Smooth muscle cell (in vitro differentiated cells): Measurements from ENCODE around the gene NOD1. TPM values are rescaled to one million over a fixed set of nuclear protein-coding genes. Genes with fewer than 3 reads are reported as not detected.
"Not testable (repeated sequence)": the region's sequence is repeated elsewhere in the genome, so short reads cannot be mapped to it uniquely, and the experiment has no call there.

ENCODE experiments used
- DNase-seq: peaks from one replicate; lab custom pipeline; 2025; ENCODE audit not compliant: unreplicated experiment; lab: John Stamatoyannopoulos, UW
- H2AFZ ChIP-seq: fragments of 200-600 bp; sonication (generic); 2 replicates; pipeline ENCODE4 v1.6.0; 2016; ENCODE audit warnings: antibody characterized with exemption, low read depth, mild to moderate bottlenecking
- H3F3A ChIP-seq: fragments of 200-600 bp; sonication (generic); 2 replicates; pipeline ENCODE4 v1.6.0; 2017; ENCODE audit warnings: antibody characterized with exemption, low read depth
- H3K27ac ChIP-seq: fragments of 200-600 bp; sonication (generic); 2 replicates; pipeline ENCODE4 v1.5.1; 2016; ENCODE audit warnings: low read depth, mild to moderate bottlenecking
- H3K27me3 ChIP-seq: fragments of 200-600 bp; sonication (generic); 2 replicates; pipeline ENCODE4 v1.6.1; 2016; ENCODE audit warnings: low read depth, mild to moderate bottlenecking
- H3K36me3 ChIP-seq: fragments of 200-600 bp; sonication (generic); 2 replicates; pipeline ENCODE4 v1.5.1; 2016; ENCODE audit warnings: low read depth
- H3K4me1 ChIP-seq: fragments of 200-600 bp; sonication (generic); 2 replicates; pipeline ENCODE4 v1.5.1; 2016; ENCODE audit warnings: low read depth
- H3K4me2 ChIP-seq: fragments of 200-600 bp; sonication (generic); 2 replicates; pipeline ENCODE4 v1.6.0; 2016; ENCODE audit warnings: mild to moderate bottlenecking
- H3K4me3 ChIP-seq: fragments of 200-600 bp; sonication (generic); 2 replicates; pipeline ENCODE4 v1.5.1; 2016; ENCODE audit warnings: mild to moderate bottlenecking
- H3K79me2 ChIP-seq: fragments of 200-600 bp; sonication (generic); 2 replicates; pipeline ENCODE4 v1.6.0; 2016; ENCODE audit warnings: low read depth, mild to moderate bottlenecking
- H3K9ac ChIP-seq: fragments of 200-600 bp; sonication (generic); 2 replicates; pipeline ENCODE4 v1.6.0; 2016; ENCODE audit warnings: low read depth
- H3K9me3 ChIP-seq: fragments of 200-600 bp; sonication (generic); replicated peaks from 2 replicates; pipeline ENCODE4 v1.5.1; 2016; ENCODE audit warnings: low read depth
- H4K20me1 ChIP-seq: fragments of 200-600 bp; sonication (generic); 2 replicates; pipeline ENCODE4 v1.6.0; 2016; ENCODE audit warnings: low read depth
- WGBS: methylation state at CpG from one replicate; pipeline ENCODE4 v1.1.7; 2016; ENCODE audit warnings: low lambda C conversion rate; 5-methylcytosine and 5-hydroxymethylcytosine counted together
- polyA plus RNA-seq: library from polyadenylated mRNA; unstranded; fragments of >200 nt; fragmentation: Nextera tagmentation; extraction: Ambion mirVana; gene quantifications from 2 replicates; pipeline ENCODE4 v1.2.1, GENCODE V29; 2016
- total RNA-seq: library from RNA; depleted of rRNA; stranded (reverse); fragments of >200 nt; gene quantifications from 2 replicates; pipeline ENCODE4 v1.2.3, GENCODE V29; 2014
- TF ChIP-seq, protein P1 (sequence below): fragments of 200-600 bp; sonication (generic); IDR thresholded peaks from 2 replicates; pipeline ENCODE4 v1.5.1; 2017; ENCODE audit warnings: borderline replicate concordance, mild to moderate bottlenecking, antibody characterized with exemption; ENCODE audit not compliant: insufficient read depth, poor library complexity, severe bottlenecking

NOD1 gene
- total and polyA plus RNA-seq, 2 experiments from 2014 or later, result 8.6 to 10.5 TPM

DNA sequence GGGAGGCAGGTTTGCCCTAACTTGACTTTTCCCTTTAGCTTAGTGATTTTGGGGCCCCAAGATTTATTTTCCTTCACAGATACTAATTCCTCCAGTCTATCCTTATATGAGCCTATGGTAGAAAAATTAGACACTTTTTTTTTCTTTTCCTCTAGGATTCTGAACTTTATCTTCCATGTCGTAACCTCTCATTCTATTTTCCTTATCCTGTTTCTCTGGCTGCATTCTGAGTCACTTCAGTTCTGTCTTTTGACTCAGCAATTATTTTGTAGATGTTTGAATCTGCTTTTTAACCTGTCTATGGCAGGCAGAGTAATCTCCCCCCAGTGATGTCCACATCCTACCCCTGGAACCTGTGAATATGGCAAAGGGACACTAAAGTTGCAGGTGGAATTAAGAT is 7.1 kb upstream of the NOD1 start:
- no peaks in the 10 kb centered on the region for H3K9me3 ChIP-seq
- no peaks in the 10 kb centered on the region for H3K27me3 ChIP-seq
- no peak overlapping the region for H3K4me2 ChIP-seq
- no peaks in the 10 kb centered on the region for H3K36me3 ChIP-seq
- H3K4me3 ChIP-seq, result no peak overlapping the region
- H3K9ac ChIP-seq, result no peak overlapping the region
- TF ChIP-seq, protein P1, sequence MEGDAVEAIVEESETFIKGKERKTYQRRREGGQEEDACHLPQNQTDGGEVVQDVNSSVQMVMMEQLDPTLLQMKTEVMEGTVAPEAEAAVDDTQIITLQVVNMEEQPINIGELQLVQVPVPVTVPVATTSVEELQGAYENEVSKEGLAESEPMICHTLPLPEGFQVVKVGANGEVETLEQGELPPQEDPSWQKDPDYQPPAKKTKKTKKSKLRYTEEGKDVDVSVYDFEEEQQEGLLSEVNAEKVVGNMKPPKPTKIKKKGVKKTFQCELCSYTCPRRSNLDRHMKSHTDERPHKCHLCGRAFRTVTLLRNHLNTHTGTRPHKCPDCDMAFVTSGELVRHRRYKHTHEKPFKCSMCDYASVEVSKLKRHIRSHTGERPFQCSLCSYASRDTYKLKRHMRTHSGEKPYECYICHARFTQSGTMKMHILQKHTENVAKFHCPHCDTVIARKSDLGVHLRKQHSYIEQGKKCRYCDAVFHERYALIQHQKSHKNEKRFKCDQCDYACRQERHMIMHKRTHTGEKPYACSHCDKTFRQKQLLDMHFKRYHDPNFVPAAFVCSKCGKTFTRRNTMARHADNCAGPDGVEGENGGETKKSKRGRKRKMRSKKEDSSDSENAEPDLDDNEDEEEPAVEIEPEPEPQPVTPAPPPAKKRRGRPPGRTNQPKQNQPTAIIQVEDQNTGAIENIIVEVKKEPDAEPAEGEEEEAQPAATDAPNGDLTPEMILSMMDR, result no peak
- no peaks in the 10 kb centered on the region for H3K79me2 ChIP-seq
- WGBS, result 25% methylated on average over 1 of the region's 1 CpG
- H3F3A ChIP-seq, result no peaks in the 10 kb centered on the region
- DNase-seq, result no peak
- no peaks in the 10 kb centered on the region for H3K4me1 ChIP-seq
- H4K20me1 ChIP-seq, result no peaks in the 10 kb centered on the region
- no peak overlapping the region for H3K27ac ChIP-seq
- no peak overlapping the region for H2AFZ ChIP-seq

DNA sequence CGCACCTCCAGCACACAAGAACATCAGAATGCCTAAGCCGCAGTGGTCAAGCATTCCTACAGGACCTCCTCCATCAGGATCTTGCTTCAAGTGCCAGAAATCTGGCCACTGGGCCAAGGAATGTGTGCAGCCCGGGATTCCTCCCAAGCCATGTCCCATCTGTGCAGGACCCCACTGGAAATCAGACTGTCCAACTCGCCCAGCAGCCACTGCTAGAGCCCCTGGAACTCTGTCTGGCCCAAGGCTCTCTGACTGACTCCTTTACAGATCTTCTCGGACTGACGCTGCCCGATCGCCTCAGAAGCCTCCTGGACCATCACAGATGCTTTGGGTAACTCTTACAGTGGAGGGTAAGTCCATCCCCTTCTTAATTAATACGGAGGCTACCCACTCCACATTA is 2.8 kb upstream of the NOD1 start:
- not testable (repeated sequence) for H3K4me1 ChIP-seq, H3K4me3 ChIP-seq, DNase-seq, H3K79me2 ChIP-seq, H3K9ac ChIP-seq, H3F3A ChIP-seq, H2AFZ ChIP-seq, H3K36me3 ChIP-seq, H3K4me2 ChIP-seq, H3K27me3 ChIP-seq, H4K20me1 ChIP-seq, H3K9me3 ChIP-seq, H3K27ac ChIP-seq
- WGBS, result 97% methylated on average over 9 of the region's 9 CpGs

DNA sequence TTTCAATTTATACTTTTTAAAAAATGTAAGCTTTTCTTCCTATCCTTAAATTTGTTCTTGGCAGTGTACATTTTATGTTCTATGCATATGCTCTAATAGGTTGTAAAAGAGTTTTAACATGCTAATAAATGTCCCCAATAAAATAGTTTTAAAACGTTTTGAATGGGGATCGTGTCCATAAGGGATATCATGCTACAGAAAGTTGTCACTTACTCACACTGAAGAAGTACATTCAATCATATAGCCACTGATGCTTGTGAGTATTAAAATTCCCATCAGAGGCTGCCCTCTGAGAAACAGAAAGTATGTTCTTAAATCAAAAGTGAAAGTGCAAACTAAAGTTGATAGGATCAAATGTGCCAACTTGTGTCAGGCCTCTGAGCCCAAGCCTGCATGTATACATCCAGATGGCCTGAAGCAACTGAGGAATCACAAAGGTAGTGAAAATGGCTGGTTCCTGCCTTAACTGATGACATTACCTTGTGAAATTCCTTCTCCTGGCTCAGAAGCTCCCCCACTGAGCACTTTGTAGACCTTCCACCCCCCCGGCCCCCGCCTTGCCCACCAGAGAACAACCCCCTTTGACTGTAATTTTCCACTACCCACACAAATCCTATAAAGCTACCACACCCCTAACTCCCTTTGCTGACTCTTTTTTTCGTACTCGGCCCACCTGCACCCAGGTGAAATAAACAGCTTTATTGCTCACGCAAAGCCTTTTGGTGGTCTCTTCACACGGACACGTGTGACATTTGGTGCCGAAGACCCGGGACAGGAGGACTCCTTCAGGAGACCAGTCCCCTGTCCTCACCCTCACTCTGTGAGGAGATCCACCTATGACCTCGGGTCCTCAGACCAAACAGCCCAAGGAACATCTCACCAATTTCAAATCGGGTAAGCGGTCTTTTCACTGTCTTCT is 877 bp upstream of the NOD1 start:
- 89% methylated on average over 13 of the region's 14 CpGs for WGBS
- H4K20me1 ChIP-seq, result peaks cover 7% of the 10 kb centered on the region
- H3F3A ChIP-seq, result peaks cover 23% of the 10 kb centered on the region
- no peaks in the 10 kb centered on the region for H3K36me3 ChIP-seq
- H2AFZ ChIP-seq, result no peak overlapping the region
- H3K4me3 ChIP-seq, result peak overlapping the region; percentile 94
- no peak overlapping the region for H3K9ac ChIP-seq
- DNase-seq, result no peak
- TF ChIP-seq, protein P1, result no peak
- H3K27ac ChIP-seq, result peak overlapping the region; percentile 83
- H3K4me1 ChIP-seq, result peaks cover 8% of the 10 kb centered on the region
- no peaks in the 10 kb centered on the region for H3K79me2 ChIP-seq
- no peaks in the 10 kb centered on the region for H3K27me3 ChIP-seq
- H3K9me3 ChIP-seq, result no peaks in the 10 kb centered on the region
- peak overlapping the region; percentile 93 for H3K4me2 ChIP-seq

DNA sequence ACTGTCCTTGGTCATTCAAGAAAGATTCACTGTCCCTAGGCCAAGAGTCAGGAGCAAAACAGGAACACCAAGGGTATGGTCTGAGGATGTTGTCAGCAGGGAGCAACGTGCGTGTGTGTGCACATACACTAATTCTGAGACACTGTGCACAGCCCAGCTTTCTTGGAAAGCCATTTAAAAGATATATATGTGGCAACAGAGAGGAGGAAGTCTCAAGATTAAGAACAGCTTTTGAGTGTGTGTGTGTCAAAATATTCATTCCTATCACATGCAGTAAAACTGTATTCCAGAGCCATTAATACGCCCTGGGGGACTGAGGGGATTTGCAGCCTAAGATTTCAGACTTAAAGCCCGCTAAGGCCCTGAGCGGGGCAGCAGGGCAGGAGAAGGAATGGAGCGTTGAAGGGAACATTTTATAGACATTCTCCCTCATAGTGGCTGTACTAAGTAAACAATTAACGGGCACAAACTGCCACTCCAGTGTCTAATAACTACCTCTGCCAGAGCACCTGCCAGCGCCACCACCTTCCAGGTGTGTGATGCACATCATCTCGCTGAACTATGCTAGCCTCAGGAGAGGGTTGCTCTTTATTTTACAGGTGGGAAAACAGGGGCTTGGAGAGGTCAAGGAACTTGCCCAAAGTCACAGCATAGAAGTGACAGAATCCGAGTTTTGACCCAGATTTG is 2.0 kb downstream of the NOD1 start:
- Histone ChIP-seq H3K36me3 (no peaks in the 10 kb centered on the region), H3K9ac (peak overlapping the region; percentile 58), H2AFZ (no peak overlapping the region), H3K4me1 (peaks cover 21% of the 10 kb centered on the region), H3K27me3 (no peaks in the 10 kb centered on the region), H3K27ac (peak overlapping the region; percentile 90), H3K4me2 (peak overlapping the region; percentile 93), H3K79me2 (no peaks in the 10 kb centered on the region), H3K4me3 (peak overlapping the region; percentile 94), H3K9me3 (no peaks in the 10 kb centered on the region), H3F3A (peaks cover 47% of the 10 kb centered on the region), H4K20me1 (peaks cover 14% of the 10 kb centered on the region)
- DNase-seq, result no peak
- 31% methylated on average over 10 of the region's 10 CpGs for WGBS
- TF ChIP-seq, protein P1, result no peak
